Measurements from ENCODE around the gene ANKS1A.
A peak's percentile ranks its signal among the peaks of the same experiment; 100 is the strongest.
"Not testable (repeated sequence)": the region's sequence is repeated elsewhere in the genome, so short reads cannot be mapped to it uniquely, and the experiment has no call there.

ANKS1A gene

DNA sequence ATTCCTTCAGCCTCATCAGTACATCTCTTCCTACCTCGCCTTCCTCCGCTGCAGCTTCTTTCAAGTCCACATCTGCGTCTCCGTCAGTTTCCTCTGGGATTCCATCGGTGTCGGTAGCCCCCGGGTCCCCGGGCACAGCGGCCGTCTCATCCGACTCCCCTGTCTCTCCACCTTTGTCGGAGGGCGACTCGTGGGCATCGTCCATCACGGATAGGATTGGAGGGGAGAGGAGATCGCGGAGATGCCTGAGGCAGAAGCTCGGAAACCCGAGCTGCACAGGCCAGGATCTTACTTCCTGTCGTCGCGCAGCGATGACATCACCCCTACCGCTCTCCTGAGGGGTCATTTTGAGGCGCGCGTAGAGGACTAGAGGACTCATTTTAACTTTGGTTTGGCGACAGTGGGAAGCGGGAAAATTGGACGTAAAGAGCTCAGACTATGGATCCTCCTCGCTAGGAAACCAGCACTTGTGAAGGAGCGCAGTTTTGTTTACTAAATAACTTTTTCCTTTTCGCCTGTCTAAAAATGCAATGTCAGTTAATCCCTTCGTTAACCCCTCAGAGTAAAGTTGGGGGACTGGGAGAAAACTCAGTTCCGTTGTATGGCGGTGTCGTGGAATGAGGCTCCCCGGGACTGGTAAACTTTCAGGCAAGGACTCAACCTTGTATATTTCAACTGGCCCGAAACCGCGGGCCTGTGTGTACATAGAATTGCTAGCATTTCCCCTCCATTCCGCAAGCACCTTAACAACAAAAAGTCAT lies 1.1 kb upstream of the ANKS1A start, which contains the start of gene TAF11:
TAF11 (minus strand) TSS at position 290 of the 761 bp plus-strand sequence; CDS start at position 205, 85 bp downstream.
- DNase-seq, result peak; percentile 87

DNA sequence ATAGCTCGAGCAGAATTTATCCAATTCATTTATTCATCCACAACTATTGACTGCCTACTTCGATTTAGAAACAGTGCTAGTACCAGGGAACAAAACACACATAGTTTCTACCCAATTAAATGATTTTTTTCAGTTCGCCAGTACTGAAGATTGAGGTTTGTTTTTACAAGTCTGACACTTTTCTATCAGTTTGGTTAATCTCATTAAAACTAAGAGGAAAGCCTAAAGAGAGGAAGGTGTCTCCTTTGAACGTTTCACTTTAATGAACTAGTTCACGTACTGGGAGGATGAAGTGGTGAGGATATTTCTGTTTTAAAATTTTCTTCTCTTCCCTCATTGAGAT lies 570 bp upstream of the ANKS1A start:
- no peak for DNase-seq

DNA sequence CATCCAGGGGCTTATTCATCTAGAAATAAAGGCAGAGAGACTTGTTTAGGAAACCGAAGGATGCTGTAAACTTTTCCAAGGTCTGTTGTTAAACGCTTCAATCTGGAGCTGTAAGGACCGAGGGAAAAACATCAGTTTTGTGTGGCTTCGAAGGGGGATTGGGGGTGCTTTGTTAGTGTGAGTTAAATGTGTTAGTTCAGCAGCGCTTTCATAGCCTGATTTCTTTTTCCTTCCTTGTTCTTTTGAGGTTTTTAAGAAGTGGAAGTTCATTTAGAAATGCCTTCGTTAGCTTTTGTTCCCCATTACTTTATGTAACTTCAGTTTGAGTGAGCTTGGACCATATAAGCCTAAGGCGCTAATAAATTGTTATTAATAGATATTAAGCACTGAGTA lies 1.5 kb downstream of the ANKS1A start:
- DNase-seq, result peak; percentile 50

DNA sequence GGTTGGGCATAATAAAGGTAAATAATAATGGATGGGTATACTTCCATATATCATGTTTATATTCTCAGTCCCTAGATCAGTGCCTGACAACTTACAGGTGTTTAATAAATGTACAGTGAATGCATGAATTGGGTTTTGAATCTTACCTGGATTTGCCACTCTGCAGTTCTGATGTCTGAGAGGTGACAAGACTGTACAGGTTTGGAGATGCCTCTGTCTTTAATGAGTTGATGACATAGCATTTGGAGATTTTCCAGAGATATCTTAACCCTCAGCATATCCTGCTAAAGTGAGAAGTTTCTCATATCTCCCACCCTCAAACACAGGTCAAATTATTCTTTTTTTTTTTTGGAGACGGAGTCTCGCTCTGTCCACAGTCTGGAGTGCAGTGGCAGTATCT lies 2.2 kb downstream of the ANKS1A start:
- DNase-seq, result no peak

DNA sequence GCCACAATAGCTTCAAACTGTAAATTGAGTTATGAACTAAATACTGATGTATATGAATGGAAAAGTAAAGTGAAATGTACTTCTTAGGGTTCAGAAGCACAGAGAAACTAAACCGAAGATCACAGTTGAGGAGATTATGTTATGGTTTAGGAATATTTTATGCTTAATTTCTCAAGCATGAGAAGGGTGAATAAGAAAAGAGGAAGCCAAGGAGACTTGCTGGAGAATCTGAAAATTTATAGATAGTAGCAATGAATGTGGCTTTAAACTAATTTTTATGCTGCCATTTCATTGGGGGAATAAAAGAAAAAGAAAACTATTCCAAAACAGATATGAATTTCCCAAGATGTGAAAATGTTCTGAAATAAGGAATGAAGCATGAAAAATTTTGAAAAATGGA lies 5.6 kb downstream of the ANKS1A start:
- DNase-seq, result no peak

DNA sequence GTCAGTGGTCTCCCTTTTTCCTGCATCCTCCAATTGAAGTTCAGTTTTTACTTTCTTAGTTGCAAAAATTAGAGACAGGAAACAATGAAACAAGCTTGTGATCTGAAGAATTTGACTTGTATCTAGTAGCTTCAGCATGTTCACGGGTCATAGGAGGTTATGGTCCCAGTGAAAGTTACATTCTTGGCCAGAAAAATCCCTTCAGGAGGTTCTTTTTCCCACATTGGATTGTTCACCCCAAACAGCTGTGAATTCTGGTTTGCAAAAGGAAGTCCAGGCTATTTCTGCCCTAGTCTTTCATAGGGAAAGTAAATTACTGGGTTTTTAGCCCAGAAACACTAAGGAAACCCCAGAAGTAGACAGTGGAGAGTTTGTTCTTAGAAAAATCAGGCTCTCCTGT lies 8.1 kb downstream of the ANKS1A start:
- DNase-seq, result no peak

DNA sequence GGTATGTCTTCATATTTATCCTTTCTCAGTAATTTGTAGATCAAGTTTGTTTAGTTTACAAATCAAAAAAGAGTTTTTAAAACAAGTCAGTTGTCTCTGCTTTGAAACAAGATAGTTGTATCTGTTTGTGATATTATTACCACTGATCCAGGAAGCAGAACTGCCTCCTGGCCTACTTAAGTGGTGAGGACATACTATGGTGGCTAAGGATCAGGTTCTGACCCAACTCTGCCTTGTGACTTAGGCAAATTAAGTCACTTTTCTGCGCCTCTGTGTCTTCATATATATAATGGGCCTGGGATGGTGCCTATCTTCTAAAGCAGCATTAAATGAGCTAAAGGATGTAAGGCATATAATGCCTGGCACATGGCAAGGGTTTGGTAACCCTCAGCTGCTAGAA lies 8.7 kb downstream of the ANKS1A start:
- no peak for DNase-seq

DNA sequence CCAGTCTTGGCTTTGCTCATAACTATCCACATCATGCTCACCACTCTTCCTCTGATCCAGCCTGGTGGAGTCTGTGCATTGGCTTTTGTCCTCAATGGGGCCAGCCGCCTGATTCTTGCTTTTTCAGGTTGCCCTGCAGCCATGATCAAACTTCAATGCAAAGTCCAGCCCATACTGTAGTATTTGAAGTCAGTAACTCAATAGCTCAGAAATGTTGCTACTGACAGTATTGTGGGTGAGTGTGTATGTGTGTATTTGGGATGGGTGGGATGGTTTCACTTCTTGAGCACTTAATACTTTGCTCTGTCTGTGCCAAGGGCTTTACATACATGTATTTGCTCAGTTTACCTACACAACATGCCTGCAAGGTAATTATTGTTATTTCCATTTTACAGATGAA lies 10.7 kb downstream of the ANKS1A start:
- not testable (repeated sequence) for DNase-seq

DNA sequence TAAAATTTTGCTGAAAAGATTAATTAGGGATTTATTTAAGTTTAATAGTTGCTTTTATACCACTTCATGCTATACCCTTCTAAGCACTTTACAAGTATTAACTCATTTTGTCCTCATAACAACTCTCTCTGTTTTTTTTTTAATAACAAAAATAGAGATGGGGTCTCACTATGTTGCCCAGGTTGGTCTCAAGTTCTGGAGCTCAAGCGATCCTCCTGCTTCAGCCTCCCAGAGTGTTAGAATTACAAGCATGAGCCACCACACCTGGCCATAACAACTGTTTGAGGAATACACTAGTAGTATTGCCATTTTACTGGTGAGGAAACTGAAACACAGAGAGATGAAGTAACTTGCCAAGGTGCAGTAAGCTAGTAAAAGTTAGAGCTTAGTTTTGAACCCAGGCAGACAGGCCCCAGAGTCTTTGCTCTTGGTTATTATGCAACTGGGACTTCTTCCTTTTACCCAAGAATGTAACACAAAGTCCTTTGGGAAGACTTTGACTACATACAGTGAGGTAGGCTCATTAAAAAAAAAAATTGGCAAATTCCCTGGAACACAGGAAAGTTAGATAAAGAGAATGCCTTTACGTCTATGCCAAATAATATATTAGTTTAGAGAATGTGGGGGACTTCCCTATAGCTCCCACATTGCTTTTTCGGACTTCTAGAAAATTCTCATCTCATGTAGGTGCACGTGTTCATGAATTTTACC lies 11.4 kb downstream of the ANKS1A start:
- DNase-seq, result peak; percentile 18

DNA sequence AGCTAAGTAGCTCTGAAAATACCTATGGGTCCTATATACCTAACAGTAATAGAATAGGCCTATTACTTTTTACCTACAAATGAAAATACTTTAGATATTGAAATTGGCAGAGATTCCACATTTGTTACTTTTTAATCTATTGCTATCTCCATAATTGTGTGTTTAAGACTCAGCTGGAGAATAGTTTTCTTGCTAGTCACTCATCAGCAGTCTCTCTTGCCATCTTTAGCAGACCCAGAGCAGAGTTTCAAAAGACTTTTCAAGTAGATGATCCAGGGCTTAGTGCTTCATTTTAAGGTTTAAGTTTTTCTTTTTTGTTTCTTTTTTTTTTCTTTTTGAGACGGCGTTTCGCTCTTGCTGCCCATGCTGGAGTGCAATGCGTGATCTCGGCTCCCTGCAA lies 12.9 kb downstream of the ANKS1A start:
- no peak for DNase-seq

DNA sequence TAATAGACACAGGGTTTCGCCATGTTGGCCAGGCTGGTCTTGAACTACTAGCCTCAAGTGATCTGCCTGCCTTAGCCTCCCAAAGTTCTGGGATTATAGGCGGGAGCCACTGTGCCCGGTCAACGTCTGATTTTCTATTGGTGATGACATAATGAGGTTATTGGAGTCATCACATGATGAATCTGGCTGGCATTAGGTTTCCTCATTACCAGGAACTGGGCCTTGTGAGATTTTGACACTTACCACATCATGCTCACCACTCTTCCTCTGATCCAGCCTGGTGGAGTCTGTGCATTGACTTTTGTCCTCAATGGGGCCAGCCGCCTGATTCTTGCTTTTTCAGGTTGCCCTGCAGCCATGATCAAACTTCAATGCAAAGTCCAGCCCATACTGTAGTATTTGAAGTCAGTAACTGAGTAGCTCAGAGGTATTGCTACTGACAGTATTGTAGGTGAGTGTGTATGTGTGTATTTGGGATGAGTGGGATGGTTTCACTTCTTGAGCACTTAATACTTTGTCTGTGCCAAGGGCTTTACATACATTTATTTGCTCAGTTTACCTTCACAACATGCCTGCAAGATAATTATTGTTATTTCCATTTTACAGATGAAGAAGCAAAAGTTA lies 16.0 kb downstream of the ANKS1A start:
- peak; percentile 59 for DNase-seq

DNA sequence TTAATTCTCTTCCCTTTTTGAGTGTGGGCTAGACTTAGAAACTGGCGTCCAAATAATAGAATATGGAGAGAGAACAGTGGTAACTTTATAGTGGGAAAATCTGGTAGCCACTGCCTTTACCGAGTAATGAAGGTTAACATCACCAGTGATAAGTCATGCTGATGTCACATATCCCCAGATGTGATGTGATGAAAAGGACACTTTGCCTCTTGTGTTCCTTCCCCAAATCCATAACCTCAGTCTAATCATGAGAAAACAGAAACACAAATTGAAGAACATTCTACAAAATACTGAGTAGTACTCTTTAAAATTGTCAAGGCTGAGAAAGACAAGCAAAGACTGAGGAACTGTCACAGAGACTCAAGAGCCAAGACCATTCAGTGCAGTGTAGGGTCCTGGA lies 17.8 kb downstream of the ANKS1A start:
- DNase-seq, result peak; percentile 13

DNA sequence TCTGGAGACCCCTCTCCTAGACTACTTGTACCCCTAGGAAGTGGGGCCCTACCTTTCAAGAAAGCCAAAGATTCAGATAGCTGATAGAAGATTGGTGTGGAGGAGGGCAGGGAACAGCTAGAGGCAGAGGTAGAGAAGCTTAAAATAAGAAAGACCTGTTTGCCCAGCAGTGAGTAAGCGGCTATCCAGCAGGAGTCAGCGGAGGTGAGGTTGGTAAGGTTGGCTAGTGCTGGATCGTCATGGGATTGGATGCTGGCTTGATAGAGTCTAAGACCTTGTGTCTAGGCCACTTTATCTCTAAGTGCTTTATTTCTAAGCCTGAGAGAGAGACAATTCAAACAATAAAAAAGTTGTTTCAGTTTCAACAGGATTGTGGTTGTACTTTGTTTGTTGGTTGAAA lies 19.1 kb downstream of the ANKS1A start:
- no peak for DNase-seq

DNA sequence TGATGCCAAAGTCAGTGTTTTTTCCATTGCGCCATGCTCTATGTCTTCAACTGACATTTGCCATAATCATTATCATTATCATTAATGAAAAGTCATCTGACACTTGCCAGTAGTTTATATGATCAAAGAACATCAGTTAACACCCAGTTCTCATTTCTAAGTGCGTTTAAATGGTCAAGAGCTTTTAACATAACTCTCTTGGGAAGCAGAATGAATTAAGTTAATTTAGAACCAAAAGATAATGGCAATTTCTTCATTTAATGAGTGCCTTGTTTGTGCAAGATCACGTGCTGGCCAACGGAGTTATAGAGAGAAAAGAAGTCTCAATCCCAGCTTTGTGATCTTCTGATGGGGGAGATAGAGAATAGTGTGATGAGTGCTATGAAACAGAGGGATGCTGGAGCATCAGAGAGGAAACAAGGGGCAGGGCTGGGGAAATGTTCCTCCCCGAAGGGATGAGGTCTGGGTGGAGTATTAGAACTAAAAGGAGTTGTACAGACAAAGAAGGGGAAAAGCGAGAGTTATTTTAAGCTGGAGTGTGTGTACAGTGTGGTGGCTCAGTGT lies 20.3 kb downstream of the ANKS1A start:
- DNase-seq, result no peak

DNA sequence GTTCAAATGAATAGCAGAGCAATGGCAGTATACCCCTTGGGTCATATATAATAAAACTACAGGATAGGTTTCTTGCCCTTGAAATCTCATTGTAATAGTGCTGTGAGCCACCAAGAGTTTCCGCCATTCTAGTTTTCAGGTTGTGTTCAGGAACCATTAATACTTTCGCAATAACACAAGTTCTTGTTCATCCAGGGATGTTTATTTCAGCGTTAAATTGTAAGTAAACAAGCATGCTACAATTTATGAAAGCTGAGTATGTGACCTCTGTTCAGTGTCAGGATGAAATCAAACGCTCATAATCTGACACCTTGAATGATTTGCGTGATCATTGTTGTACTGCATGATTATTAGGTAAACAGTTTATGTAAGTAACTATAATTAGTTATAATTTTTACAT lies 22.8 kb downstream of the ANKS1A start:
- DNase-seq, result no peak

DNA sequence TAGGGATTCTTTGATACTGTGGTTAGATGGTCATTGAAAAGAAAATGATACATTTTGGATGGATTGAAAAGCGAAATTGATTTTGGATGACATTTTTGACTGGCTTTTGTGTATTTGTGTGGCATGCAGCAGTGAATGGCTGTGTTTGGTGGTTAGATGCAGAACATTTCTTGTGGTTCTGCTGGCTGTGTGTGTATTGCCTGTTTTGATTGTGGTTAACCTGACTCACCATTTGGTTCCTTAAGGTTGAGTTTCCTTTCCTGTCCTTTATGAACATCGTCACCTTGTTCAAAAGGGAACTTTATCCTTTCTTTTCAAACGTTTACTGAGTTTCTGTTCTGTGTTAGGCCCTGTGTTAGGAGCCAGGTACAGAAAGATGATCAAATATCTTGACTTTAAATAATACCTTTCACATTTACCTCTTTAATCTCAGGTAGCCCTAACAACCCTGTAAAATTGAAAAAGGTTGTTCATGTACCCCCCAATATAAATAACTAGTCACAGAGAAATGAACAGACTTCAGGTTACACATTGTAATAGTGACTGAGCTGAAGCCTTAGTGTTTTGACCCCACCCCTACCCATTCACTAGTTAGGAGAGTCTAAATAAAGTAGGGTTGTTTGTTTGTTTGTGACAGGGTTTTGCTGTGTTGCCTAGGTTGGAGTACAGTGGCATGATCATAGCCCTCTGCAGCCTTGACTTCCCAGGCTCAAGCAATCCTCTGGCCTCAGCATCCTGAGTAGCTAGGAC lies 23.8 kb downstream of the ANKS1A start:
- peak; percentile 52 for DNase-seq

DNA sequence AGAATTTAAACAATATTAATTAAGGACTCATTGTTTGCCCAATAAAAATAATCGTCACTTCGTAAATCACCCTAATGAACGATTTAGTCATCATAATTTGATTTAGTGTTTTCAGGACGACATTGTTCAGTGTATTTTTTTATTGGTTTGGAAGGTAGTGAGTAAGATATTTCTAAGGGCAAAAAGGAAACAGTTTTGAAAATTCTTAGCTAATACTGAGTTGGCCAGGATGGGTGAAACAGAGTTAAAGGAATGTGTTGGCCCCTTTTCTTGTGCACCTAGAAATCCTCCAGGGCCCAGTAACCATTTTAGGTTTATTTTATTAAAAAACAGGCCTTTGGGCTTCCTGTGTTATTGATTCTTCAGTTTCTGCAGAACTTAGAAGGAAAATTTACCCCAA lies 25.3 kb downstream of the ANKS1A start:
- no peak for DNase-seq

DNA sequence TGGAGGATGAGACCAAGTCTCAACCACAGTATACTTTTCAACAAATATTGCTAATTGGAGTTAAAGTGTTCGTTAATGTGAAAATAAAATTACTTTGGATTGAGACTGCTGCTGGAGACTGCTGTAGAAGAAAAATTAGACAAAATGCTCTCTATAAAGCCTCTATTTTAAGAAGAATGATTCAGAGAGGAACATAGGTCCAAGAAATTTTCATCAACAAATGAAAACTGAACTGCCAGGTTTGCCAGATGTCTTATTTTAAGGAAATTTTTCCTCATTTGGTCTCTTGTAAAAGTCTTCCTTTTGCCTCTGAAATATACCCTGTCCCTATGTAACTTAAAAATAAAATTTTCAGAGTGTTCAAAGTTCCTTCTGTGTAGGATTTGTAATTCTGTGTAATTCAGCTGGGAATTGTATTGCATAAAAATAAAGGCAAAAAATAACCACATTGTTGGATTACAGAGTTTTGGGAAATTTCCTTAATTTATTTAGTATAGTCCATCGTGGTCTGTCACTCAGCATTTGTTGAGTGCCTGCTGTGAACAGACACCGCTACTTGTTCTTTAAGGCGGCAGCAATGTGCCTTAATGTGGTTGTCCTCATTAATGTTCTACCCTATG lies 27.4 kb downstream of the ANKS1A start:
- DNase-seq, result no peak

DNA sequence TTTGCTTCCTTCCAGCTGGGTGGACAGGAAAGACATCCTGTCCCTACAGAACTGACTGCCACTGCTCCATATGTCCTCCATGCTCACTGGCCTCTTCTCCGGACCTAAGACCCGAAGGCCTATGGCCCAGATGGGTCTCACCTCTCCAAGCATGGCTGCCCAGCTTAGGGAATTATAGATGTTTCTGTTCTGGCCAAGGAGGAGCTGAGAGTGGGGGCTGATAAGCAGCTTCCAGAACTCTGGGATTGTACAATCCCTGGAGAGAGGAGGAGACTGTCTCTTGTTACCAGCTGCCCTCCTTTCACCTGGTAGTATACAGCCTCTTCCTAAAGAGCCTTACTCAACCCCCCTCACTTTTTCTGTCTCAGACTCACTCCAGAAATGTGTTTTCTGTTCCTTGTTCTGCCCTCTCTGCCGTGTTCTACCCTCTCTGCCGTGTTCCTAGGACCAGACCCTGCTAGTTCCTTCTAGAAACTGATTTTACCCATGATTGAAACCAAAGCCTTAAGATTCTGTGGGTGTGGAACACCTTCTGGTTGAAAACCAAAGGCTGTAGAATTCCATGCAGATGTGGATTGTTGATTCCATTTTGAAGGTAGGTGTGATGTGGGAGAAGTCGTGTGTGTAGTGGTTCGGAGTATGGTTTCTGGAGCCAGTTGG lies 28.7 kb downstream of the ANKS1A start:
- DNase-seq, result peak; percentile 42

DNA sequence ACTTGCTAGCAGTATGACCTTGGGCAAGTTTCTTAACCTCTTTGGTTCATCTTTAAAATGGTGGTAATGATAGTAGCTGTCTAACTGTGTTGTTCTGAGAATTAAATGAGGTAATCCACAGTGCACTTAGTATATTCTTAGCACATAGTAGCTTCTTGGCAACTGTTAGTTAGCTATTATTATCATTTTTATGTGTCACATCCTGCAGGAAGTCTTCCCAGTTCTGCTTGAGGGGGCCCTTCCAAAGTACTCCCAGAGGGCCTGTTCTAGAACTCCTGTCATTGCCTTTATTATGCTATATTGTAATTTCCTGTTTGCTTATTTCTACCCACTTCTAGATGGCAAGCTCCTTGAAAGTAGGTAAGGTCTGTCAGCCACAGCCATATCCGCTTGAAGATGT lies 30.6 kb downstream of the ANKS1A start:
- peak; percentile 34 for DNase-seq

DNA sequence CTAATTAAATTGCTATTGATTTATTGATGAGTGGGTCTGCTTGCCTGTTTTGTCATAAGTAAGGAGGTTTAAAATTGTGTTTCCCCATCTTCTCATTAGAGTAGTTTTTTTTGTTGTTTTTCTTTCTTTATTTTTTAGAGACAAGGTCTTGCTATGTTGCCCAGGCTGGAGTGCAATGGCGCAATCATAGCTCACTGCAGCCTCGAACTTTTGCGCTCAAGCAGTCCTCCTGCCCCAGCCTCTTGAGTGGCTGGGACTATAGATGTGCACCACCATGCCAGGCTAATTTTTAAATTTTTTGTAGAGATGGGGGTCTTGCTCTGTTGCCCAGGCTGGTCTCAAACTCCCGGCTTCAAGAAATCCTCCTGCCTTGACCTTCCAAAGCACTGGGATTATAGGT lies 31.0 kb downstream of the ANKS1A start:
- no peak for DNase-seq

DNA sequence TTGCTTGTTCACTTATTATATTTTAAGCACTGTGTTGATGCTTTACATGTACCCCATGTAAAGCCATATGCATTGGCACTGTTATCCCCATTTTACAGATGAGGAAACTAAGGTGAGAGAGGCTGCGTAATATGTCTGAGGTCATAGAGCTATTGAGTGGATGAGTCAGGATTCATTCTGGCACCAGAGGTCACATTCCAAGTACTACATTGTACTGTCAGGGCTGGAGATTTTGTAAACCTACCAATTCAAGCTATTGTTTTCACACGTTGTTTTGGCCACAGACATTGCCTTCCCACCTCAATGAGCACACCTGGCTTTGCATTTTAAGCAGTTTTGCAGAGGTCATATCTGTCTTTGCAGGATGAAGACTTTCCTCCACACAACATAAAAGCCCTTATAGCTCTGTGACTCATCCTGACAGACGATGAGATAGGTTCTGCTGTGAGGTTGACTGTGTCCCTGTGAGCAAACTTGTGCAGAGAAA lies 33.2 kb downstream of the ANKS1A start:
- no peak for DNase-seq

Data from MV-4-11 (cell line).